ENCODE results near the gene CNN2.

The CNN2 gene

GRCh38 chr19:1009981-1010538, 16.3 kb upstream of the CNN2 start:
- Histone ChIP-seq H3K27me3 (ENCODE audit: insufficient read depth, low read length, poor library complexity) (no peaks in the 10 kb centered on the region), H3K36me3 (ENCODE audit: insufficient read depth, low read length) (peaks cover 59% of the 10 kb centered on the region), H4K20me1 (ENCODE audit: insufficient read depth, low read length) (peaks cover 43% of the 10 kb centered on the region), H3K9ac (ENCODE audit: low read depth, low read length) (no peak overlapping the region), H3K9me3 (ENCODE audit: insufficient read depth, low read length, severe bottlenecking) (no peaks in the 10 kb centered on the region), H3K27ac (ENCODE audit: low read length) (no peak overlapping the region), H3K79me2 (ENCODE audit: insufficient read depth, low read length) (peaks cover 22% of the 10 kb centered on the region), H3K4me1 (ENCODE audit: insufficient read depth, low read length) (0 out of 2 replicates have a peak, but pooled peaks cover under 1% of the 10 kb centered on the region), H3K4me2 (ENCODE audit: insufficient read depth, low read length) (no peak overlapping the region), H2AFZ (ENCODE audit: low read depth, low read length) (no peak overlapping the region), H3K4me3 (ENCODE audit: low read depth in 1 of 2, low read length in 2 of 2) (no peak overlapping the region)
- no peak for ATAC-seq (ENCODE audit: insufficient read depth, low read depth)
- DNase-seq, result no peak
- TF ChIP-seq EZH2 (IDR thresholded peaks at IDR 0.05; ENCODE audit: borderline replicate concordance, low read depth, low read length, severe bottlenecking), result no peak
- no peak for TF ChIP-seq CTCF (IDR thresholded peaks at IDR 0.05; ENCODE audit: borderline replicate concordance, extremely low read depth, low read length, poor library complexity, severe bottlenecking)

GRCh38 chr19:1010586-1011510, 15.6 kb upstream of the CNN2 start:
- peaks cover 67% of the 10 kb centered on the region for H3K36me3 ChIP-seq (ENCODE audit: insufficient read depth, low read length)
- DNase-seq (no peak), ATAC-seq (ENCODE audit: insufficient read depth, low read depth) (no peak)
- TF ChIP-seq CTCF (IDR thresholded peaks at IDR 0.05; ENCODE audit: borderline replicate concordance, extremely low read depth, low read length, poor library complexity, severe bottlenecking) (no peak), EZH2 (IDR thresholded peaks at IDR 0.05; ENCODE audit: borderline replicate concordance, low read depth, low read length, severe bottlenecking) (no peak)
- no peaks in the 10 kb centered on the region for H3K27me3 ChIP-seq (ENCODE audit: insufficient read depth, low read length, poor library complexity)
- 0 out of 2 replicates have a peak, but pooled peaks cover 2% of the 10 kb centered on the region for H3K4me1 ChIP-seq (ENCODE audit: insufficient read depth, low read length)
- H3K4me2 ChIP-seq (ENCODE audit: insufficient read depth, low read length), result no peak overlapping the region
- H3K4me3 ChIP-seq (ENCODE audit: low read depth in 1 of 2, low read length in 2 of 2), result no peak overlapping the region
- no peak overlapping the region for H3K27ac ChIP-seq (ENCODE audit: low read length)
- peaks cover 51% of the 10 kb centered on the region for H4K20me1 ChIP-seq (ENCODE audit: insufficient read depth, low read length)
- no peak overlapping the region for H2AFZ ChIP-seq (ENCODE audit: low read depth, low read length)
- no peaks in the 10 kb centered on the region for H3K9me3 ChIP-seq (ENCODE audit: insufficient read depth, low read length, severe bottlenecking)
- H3K79me2 ChIP-seq (ENCODE audit: insufficient read depth, low read length), result peaks cover 30% of the 10 kb centered on the region
- H3K9ac ChIP-seq (ENCODE audit: low read depth, low read length), result no peak overlapping the region

GRCh38 chr19:1011831-1012333, 14.5 kb upstream of the CNN2 start:
- ATAC-seq (ENCODE audit: insufficient read depth, low read depth), result no peak
- Histone ChIP-seq H4K20me1 (ENCODE audit: insufficient read depth, low read length) (peaks cover 57% of the 10 kb centered on the region), H2AFZ (ENCODE audit: low read depth, low read length) (no peak overlapping the region), H3K79me2 (ENCODE audit: insufficient read depth, low read length) (peaks cover 41% of the 10 kb centered on the region), H3K36me3 (ENCODE audit: insufficient read depth, low read length) (peaks cover 76% of the 10 kb centered on the region), H3K4me1 (ENCODE audit: insufficient read depth, low read length) (peaks cover 9% of the 10 kb centered on the region; the same call in 1 of the 2 replicates), H3K4me2 (ENCODE audit: insufficient read depth, low read length) (no peak overlapping the region), H3K27ac (ENCODE audit: low read length) (no peak overlapping the region), H3K9ac (ENCODE audit: low read depth, low read length) (no peak overlapping the region), H3K4me3 (ENCODE audit: low read depth in 1 of 2, low read length in 2 of 2) (no peak overlapping the region), H3K27me3 (ENCODE audit: insufficient read depth, low read length, poor library complexity) (no peaks in the 10 kb centered on the region), H3K9me3 (ENCODE audit: insufficient read depth, low read length, severe bottlenecking) (no peaks in the 10 kb centered on the region)
- DNase-seq, result no peak
- no peak for TF ChIP-seq EZH2 (IDR thresholded peaks at IDR 0.05; ENCODE audit: borderline replicate concordance, low read depth, low read length, severe bottlenecking)

GRCh38 chr19:1012334-1012733, 14.1 kb upstream of the CNN2 start:
- no peak overlapping the region for H2AFZ ChIP-seq (ENCODE audit: low read depth, low read length)
- no peak overlapping the region for H3K27ac ChIP-seq (ENCODE audit: low read length)
- DNase-seq, result no peak
- TF ChIP-seq CTCF (IDR thresholded peaks at IDR 0.05; ENCODE audit: borderline replicate concordance, extremely low read depth, low read length, poor library complexity, severe bottlenecking) (no peak), EZH2 (IDR thresholded peaks at IDR 0.05; ENCODE audit: borderline replicate concordance, low read depth, low read length, severe bottlenecking) (no peak)
- H3K4me1 ChIP-seq (ENCODE audit: insufficient read depth, low read length), result peaks cover 13% of the 10 kb centered on the region
- H3K4me3 ChIP-seq (ENCODE audit: low read depth in 1 of 2, low read length in 2 of 2), result no peak overlapping the region
- H3K27me3 ChIP-seq (ENCODE audit: insufficient read depth, low read length, poor library complexity), result no peaks in the 10 kb centered on the region
- H3K9me3 ChIP-seq (ENCODE audit: insufficient read depth, low read length, severe bottlenecking), result no peaks in the 10 kb centered on the region
- peaks cover 59% of the 10 kb centered on the region for H4K20me1 ChIP-seq (ENCODE audit: insufficient read depth, low read length)
- H3K79me2 ChIP-seq (ENCODE audit: insufficient read depth, low read length), result peaks cover 45% of the 10 kb centered on the region
- H3K4me2 ChIP-seq (ENCODE audit: insufficient read depth, low read length), result no peak overlapping the region
- no peak for ATAC-seq (ENCODE audit: insufficient read depth, low read depth)
- peaks cover 77% of the 10 kb centered on the region for H3K36me3 ChIP-seq (ENCODE audit: insufficient read depth, low read length)
- no peak overlapping the region for H3K9ac ChIP-seq (ENCODE audit: low read depth, low read length)

Data from DND-41 (cell line).